Activated CD4-positive, CD25-positive, alpha-beta regulatory T cell treated with anti-CD3 and anti-CD28 coated beads, Interleukin-2, amount 50 U/mL, for 72 hours (primary cell): ENCODE results near the gene SNX25.
"Not testable (repeated sequence)": the region's sequence is repeated elsewhere in the genome, so short reads cannot be mapped to it uniquely, and the experiment has no call there.

Experiments
- DNase-seq: peaks from one replicate; pipeline ENCODE4 v3.0.0; 2021

The SNX25 gene

DNA sequence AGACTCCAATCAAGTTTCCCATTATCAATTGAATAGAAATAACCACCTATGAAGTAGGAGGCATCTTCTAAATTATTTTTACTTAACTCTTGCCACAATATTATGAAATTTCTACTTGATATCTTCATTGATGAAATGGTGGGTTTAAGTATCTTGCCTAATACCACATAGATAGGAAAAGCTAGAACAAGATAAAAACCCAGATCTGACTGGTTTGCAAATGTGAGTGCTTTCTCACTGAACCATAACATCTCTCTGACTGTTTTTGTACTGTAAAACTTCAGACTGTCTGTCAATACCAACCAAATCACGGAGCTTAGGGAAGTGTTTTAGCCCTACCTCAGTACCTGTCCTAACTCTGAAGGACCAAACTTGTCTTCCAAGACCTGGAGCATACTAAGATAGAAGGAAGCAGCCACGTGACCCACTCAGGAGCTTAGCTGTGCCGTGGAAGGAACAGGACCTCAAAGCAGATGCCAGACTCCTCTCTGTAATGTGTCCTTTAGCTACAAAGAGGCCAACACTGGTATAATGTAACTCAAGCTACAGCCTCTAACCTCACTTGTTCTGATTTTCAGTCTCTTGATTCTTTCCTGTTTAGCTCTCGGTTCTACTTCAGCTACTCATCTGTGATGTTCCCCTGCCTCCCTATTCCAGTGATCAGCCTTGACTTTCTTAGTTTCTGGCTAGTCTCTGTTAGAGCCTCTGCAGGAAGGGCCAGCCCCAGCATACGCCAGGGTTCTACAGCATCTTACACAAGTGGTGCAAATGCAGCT lies 101.9 kb downstream of the SNX25 start:
- no peak for DNase-seq

DNA sequence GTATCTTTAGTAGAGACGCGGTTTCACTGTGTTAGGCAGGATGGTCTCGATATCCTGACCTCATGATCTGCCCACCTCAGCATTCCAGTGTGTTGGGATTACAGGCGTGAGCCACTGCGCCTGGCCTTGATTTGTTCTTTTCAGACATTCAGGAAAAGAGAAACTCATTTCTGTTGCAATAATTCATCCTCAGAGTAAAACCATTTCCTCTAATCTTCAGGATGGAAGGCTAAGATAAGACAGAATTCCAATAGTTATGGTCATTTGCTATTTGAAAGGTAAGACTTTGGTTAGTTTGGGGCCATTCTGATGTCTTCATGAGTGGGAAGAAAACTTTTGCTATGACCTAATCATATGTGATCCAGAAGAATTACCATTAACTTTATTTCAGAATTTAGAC lies 103.3 kb downstream of the SNX25 start:
- no peak for DNase-seq

- DNase-seq = not testable (repeated sequence)
These were observed 108.1 kb downstream of the SNX25 start for GRCh38 chr4:185317462-185317861.

DNA sequence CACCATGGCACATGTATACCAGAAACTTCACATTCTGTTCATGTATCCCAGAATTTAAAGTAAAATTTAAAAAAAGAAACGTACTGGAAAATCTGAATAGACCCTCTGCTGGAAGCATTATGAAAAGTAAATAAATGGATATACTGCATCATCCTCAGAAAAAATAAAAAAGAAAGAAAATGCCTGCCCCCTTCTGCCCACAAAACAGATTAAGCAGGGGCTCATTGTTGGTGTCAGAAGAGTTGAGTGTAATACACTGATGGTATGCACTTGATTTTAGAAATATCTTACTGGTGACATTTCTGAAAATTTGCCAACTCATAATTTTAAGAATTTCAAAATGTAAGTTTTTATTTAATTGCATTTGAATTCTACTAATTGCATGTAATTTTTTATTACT lies 108.5 kb downstream of the SNX25 start:
- DNase-seq = no peak

DNA sequence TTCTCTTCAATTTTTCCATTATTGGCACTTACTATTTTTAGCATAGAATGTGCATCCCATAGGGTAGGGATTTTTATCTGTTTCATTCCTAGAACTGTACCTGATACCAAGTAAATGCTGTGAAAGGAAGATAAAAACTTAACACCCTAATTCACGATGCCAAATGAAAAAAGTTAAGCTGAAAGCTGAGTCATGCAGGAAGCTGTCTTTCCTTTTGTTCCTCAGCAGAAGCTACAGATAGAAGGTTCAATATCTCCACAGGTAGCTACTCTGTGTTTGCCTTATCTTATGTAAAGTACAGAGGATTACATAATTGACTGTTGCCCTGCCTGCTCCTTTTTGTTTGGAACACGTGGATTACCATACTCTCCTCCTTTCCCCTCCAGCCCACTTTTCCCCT lies 109.3 kb downstream of the SNX25 start:
- DNase-seq = no peak

GRCh38 chr4:185322803-185323202 lies 113.4 kb downstream of the SNX25 start:
- DNase-seq = no peak

- DNase-seq = no peak
These were observed 114.2 kb downstream of the SNX25 start for GRCh38 chr4:185323606-185324005.

GRCh38 chr4:185324361-185324760 lies 115.0 kb downstream of the SNX25 start:
- DNase-seq = not testable (repeated sequence)

DNA sequence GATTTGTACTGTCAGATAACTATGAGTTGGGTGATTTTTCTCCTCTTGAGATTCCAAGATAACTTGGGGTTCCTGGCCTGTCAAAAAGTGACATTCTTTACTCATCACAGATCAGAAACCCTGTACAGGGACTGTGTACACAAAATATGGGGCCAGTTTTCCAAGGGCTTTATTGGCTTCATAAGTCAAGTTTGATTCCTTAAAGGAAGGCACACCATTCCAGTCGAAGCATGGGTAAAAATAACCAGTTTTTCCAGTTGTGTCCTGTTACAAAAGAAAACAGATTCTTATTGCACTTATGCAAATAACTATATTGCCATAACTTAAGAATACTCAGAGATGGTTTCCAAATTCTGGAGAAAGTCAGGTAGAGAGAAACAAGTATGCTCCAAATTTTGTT lies 116.3 kb downstream of the SNX25 start:
- not testable (repeated sequence) for DNase-seq

DNA sequence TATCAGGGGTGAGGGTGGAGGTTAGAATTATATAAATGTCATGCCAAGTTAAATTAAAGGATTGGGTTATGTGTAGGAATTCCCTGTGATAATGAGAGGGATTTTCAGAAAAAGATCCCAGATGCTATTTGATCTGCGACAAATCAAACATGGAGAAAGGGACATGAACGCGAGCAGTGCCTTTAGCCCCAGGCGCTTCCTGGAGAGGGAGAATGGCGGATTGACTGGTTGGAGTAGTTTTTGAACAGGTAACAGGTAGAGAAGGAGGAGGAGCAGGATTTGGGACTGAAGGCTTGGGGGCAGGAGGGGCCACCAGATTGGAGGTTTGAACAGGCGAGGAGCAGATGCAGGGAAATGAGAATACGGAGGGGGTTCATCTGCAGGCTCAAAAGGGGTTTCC lies 119.2 kb downstream of the SNX25 start:
- DNase-seq = no peak

GRCh38 chr4:185329879-185330510 lies 120.6 kb downstream of the SNX25 start:
- DNase-seq = not testable (repeated sequence)

DNA sequence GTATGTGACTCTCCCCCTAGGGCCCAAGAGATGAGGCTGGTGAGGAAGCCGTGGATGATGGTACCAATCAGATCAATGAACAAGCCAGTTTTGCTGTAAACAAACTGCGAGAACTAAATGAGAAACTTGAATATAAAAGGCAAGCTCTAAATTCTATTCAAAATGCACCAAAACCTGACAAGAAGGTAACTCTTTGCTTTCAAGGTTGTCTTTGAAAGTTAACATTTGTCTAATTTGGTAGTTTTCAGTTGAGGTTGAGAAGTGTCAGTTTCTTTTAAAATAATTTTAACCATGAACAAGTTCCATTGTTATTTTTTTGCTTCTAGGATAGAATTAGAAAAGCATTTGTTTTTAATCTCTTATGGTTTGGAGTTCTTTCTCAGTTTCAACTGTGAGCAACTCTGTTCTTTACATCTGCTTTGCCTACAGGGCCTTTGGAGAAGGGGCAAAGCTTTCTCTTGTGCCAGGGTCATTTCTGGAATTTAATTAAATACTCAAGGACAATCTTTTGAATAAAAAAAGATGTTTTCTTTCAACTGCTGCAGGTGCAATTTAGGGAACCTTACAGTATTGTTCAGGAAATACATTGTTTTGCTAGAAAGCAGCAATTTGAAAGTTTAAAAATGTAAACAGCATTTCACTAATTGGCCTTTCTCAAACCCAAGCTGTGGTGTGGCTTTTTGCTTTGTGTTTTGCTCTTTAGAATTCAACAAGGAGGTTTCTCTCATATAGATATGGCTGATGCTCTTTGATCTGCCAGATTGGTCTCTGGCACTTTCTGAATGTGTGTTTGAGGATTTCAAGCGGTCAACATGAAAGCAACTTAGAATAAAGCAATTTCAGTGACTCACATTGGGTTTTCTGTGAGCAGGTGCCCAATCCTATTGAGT lies 123.4 kb downstream of the SNX25 start:
- no peak for DNase-seq

- no peak for DNase-seq
These were observed 124.9 kb downstream of the SNX25 start for GRCh38 chr4:185334326-185334725.

GRCh38 chr4:185335579-185335978 lies 126.2 kb downstream of the SNX25 start:
- DNase-seq = no peak

DNA sequence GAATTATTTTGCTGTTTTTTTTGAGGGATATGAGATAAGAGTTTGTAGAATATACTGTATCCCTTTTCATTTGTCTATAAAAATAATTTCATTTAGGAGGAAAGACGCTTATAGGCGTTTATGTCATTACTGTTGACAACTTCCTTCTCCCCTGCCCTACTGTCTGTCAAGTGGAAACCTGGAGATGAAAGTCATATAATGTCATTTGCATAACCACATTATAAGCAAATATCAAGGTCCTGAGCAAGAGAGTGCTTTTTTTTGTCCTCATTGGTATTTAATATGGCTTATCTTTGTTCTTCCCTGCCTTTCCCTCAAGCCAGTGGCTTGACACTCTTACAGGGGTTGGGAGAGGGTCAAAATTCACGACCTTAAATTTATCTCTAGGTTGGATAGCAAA lies 130.5 kb downstream of the SNX25 start:
- DNase-seq = no peak

GRCh38 chr4:185341377-185341776 lies 132.0 kb downstream of the SNX25 start:
- no peak for DNase-seq

DNA sequence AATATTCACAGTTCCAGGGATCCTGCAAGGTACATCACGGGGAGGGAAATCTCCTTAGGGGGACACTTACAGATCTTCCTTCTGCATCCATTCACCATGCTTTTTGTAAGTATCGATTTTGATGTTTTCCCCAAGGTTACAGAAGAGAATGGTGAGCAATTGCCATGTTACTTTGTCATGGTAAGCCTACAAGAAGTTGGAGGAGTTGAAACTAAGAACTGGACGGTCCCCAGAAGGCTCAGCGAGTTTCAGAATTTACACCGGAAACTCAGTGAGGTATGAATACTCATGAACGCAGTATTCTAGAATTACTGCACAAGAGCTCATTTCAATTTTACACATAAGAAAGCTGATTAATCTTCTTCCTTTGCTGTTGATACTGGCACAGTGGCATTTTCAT lies 132.4 kb downstream of the SNX25 start:
- no peak for DNase-seq

- DNase-seq = no peak
These were observed 134.6 kb downstream of the SNX25 start for GRCh38 chr4:185343726-185344581.

DNA sequence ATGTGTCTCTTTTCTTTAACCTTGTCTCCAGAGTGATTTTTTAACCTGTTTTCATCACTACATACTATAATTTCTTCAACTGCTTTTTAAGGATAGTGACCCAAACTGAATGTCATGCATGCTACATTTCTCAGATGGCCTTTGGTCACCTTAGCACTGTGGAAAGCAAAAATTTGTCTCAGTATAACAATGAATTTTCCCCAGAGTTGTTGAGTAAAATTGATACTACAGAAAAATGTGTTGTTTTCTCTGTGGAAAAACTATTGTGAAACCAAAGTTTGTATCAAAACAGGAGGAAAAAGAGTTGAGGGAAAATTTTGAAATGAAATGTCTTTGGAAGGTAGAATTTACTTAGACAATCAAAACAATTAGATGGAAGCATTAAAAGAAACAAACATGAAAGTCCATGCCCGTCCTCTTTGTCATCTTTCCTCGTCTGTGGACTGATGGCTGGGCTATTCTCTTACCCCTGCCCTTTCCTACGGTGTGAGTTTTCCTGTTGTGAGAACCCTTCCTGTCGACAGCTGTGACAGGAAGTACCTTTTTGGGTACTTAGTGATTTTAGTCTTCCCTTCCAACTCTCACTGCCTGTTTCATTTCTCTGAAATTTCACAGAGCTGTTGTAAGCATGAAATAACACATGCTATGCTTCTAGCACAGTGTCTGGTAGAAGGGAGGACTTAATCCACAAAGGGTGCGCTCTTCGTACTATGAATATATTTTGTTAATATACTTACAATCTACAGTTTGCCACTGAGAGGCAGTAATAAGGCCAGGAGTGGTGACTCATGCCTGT lies 135.5 kb downstream of the SNX25 start:
- no peak for DNase-seq

DNA sequence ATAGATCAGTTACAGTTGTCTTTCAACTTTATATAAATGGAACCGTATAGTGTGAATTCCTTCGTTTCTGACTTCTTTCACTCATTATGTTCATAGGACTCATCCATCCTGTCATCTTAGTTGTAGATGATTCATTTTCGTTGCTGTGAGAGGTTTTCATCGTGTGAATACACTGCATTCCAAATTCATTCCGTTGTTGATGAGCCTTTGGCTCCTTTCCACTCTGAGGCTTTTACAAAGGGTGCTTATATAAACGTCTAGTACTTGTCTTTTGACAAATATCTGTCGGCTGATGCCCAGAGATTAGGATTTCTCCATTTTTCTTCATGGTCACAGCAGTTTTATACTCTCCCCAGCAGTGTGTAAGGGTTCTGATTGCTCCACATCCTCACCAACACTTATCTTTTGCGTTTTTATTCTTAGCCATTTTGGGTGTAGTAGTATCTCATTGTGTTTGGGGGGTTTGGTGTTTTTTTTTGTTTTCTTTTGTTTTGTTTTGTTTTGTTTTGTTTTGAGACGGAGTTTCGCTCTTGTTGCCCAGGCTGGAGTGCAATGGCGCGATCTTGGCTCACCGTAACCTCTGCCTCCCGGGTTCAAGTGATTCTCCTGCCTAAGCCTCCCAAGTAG lies 137.7 kb downstream of the SNX25 start:
- DNase-seq = no peak

GRCh38 chr4:185351691-185352090 lies 142.3 kb downstream of the SNX25 start:
- no peak for DNase-seq
